GM12878 (cell line): Measurements from ENCODE around the gene PCLAF. TPM values are rescaled to one million over a fixed set of nuclear protein-coding genes. Genes with fewer than 3 reads are reported as not detected.

Experiments used
- ATAC-seq: fragments of 200-7000 bp; cut with Tn5 transposase; 3 replicates; pipeline ENCODE4 v1.9.1; 2020; ENCODE audit warnings: mild to moderate bottlenecking, moderate library complexity
- BruUV-seq: library from RNA; stranded (reverse); fragments of 400-500 nt; replicated peaks from 2 replicates; lab custom pipeline; 2021; lab: Mats Ljungman, UMichigan
- CTCF ChIA-PET: fragments of 300-600 bp; sonication (Branson Sonifier 250); formaldehyde crosslinking; extraction: SDS; loops from one replicate; lab custom pipeline; 2021; ENCODE audit warnings: inconsistent platforms; lab: Yijun Ruan, JAX
- POLR2A ChIA-PET: fragments of 350-600 bp; formaldehyde crosslinking; extraction: SDS; loops from one replicate; lab custom pipeline; 2021; ENCODE audit warnings: inconsistent platforms; lab: Charles Lee
- RAD21 ChIA-PET: fragments of 300-600 bp; sonication (Branson Sonifier 250); formaldehyde crosslinking; loops from one replicate; lab custom pipeline; 2023; ENCODE audit warnings: antibody characterized with exemption; ENCODE audit not compliant: unreplicated experiment; lab: Charles Lee
- SMC1A ChIA-PET: fragments of 300-600 bp; sonication (Branson Sonifier 250); formaldehyde crosslinking; loops from one replicate; lab custom pipeline; 2023; ENCODE audit not compliant: unreplicated experiment, uncharacterized antibody; lab: Charles Lee
- DNase-seq: peaks from one replicate; pipeline ENCODE4 v3.0.0-alpha.2; 2011; ENCODE audit warnings: low read depth, low spot score
- FAIRE-seq: peaks from 3 replicates; lab custom pipeline; 2011; peaks lifted over from hg19 to GRCh38; lab: Jason Lieb, UNC
- H2AFZ ChIP-seq: 2 replicates; pipeline ENCODE4 v1.6.0; 2011; ENCODE audit warnings: low read depth, low read length, control low read depth; ENCODE audit not compliant: control insufficient read depth
- H3K27ac ChIP-seq: 2 replicates; pipeline ENCODE4 v1.5.1; 2011; ENCODE audit warnings: control low read depth; ENCODE audit not compliant: control insufficient read depth, insufficient read depth
- H3K27me3 ChIP-seq, 2 experiments: replicated peaks in 1 of 2; 2 replicates each; pipeline versions ENCODE4 v1.6.0 to v1.6.1; 2011; ENCODE audit warnings: low read length in 1 of 2; ENCODE audit not compliant: control insufficient read depth in 2 of 2, insufficient read depth in 2 of 2
- H3K36me3 ChIP-seq, 2 experiments: 2 replicates each; pipeline ENCODE4 v1.5.1; 2011; ENCODE audit warnings: low read length in 1 of 2; ENCODE audit not compliant: control insufficient read depth in 2 of 2, insufficient read depth in 2 of 2
- H3K4me1 ChIP-seq: 2 replicates; pipeline ENCODE4 v1.6.1; 2011; ENCODE audit warnings: mild to moderate bottlenecking, low read length, moderate library complexity, mixed read lengths; ENCODE audit not compliant: control insufficient read depth, insufficient read depth
- H3K4me2 ChIP-seq: 2 replicates; pipeline ENCODE4 v1.6.0; 2011; ENCODE audit warnings: control low read depth; ENCODE audit not compliant: control insufficient read depth, insufficient read depth
- H3K4me3 ChIP-seq: fragments of 200-600 bp; sonication (generic); 2 replicates; pipeline ENCODE4 v1.5.1; 2016
- H3K79me2 ChIP-seq: 2 replicates; pipeline ENCODE4 v1.6.0; 2011; ENCODE audit warnings: low read length; ENCODE audit not compliant: control insufficient read depth, insufficient read depth
- H3K9ac ChIP-seq: 2 replicates; pipeline ENCODE4 v1.8.0; 2011; ENCODE audit warnings: low read length, control low read depth, mixed read lengths; ENCODE audit not compliant: control insufficient read depth, insufficient read depth
- H3K9me3 ChIP-seq: replicated peaks from 3 replicates; pipeline ENCODE4 v1.5.1; 2011; ENCODE audit warnings: mild to moderate bottlenecking, low read length; ENCODE audit not compliant: control insufficient read depth, insufficient read depth
- H4K20me1 ChIP-seq: 2 replicates; pipeline ENCODE4 v1.6.0; 2011; ENCODE audit not compliant: control insufficient read depth, insufficient read depth
- CBFB ChIP-seq: IDR thresholded peaks from 2 replicates; pipeline ENCODE4 v1.6.1; 2016; ENCODE audit warnings: antibody characterized with exemption, low read depth
- ESRRA ChIP-seq: IDR thresholded peaks from 2 replicates; pipeline ENCODE4 v1.6.1; 2012; ENCODE audit warnings: mild to moderate bottlenecking, low read length, improper control_type of control experiment
- GATAD2B ChIP-seq: fragments of 450-650 bp; conservative IDR thresholded peaks from 2 replicates; pipeline ENCODE4 v1.6.1; 2017; ENCODE audit warnings: low read depth, mild to moderate bottlenecking, moderate library complexity
- HDAC6 ChIP-seq: fragments of 200-600 bp; sonication (generic); IDR thresholded peaks from one replicate; pipeline ENCODE4 v1.8.0; 2017; ENCODE audit warnings: antibody characterized with exemption; ENCODE audit not compliant: unreplicated experiment
- HDGF ChIP-seq: fragments of 450-650 bp; IDR thresholded peaks from 2 replicates; pipeline ENCODE4 v1.6.1; 2016; ENCODE audit warnings: antibody characterized with exemption
- JUNB ChIP-seq: IDR thresholded peaks from 2 replicates; pipeline ENCODE4 v1.6.1; 2016; ENCODE audit warnings: antibody characterized with exemption, mild to moderate bottlenecking
- MEF2A ChIP-seq: IDR thresholded peaks from 2 replicates; pipeline ENCODE4 v1.6.1; 2011; ENCODE audit warnings: low read depth, mild to moderate bottlenecking, low read length, moderate library complexity; ENCODE audit not compliant: insufficient read depth
- MEF2B ChIP-seq: fragments of 450-650 bp; IDR thresholded peaks from 2 replicates; pipeline ENCODE4 v1.6.1; 2018; ENCODE audit warnings: mild to moderate bottlenecking, moderate library complexity; ENCODE audit not compliant: partially characterized antibody, poor library complexity, severe bottlenecking
- SIX5 ChIP-seq: IDR thresholded peaks from 2 replicates; pipeline ENCODE4 v1.6.1; 2011; ENCODE audit warnings: mild to moderate bottlenecking, low read depth, low read length, moderate library complexity; ENCODE audit not compliant: severe bottlenecking
- STAT1 ChIP-seq: fragments of 450-650 bp; conservative IDR thresholded peaks from 2 replicates; pipeline ENCODE4 v1.6.1; 2014; ENCODE audit warnings: antibody characterized with exemption, mild to moderate bottlenecking
- TCF3 ChIP-seq: IDR thresholded peaks from 2 replicates; pipeline ENCODE4 v1.6.1; 2012; ENCODE audit warnings: low read depth, mild to moderate bottlenecking, low read length, borderline replicate concordance; ENCODE audit not compliant: insufficient read depth
- ZNF24 ChIP-seq: fragments of 450-650 bp; IDR thresholded peaks from 2 replicates; pipeline ENCODE4 v1.6.1; 2017; ENCODE audit warnings: antibody characterized with exemption, mild to moderate bottlenecking
- ZNF274 ChIP-seq: IDR thresholded peaks from one replicate; pipeline ENCODE4 v1.8.0; 2011; ENCODE audit not compliant: insufficient read length, insufficient read depth
- ZSCAN29 ChIP-seq: fragments of 450-650 bp; IDR thresholded peaks from 2 replicates; pipeline ENCODE4 v1.6.1; 2017; ENCODE audit warnings: mild to moderate bottlenecking, moderate library complexity
- WGBS: methylation state at CpG from one replicate; pipeline ENCODE4 v1.1.6; 2016; ENCODE audit warnings: low lambda C conversion rate; ENCODE audit not compliant: insufficient replicate concordance, insufficient coverage; ENCODE audit errors: missing lambda C conversion rate; 5-methylcytosine and 5-hydroxymethylcytosine counted together
- in situ Hi-C: fragments of 300-500 bp; cut with MboI; formaldehyde crosslinking; loops from 9 replicates; pipeline ENCODE4 v1.14.3; 2018; ENCODE audit warnings: mixed read lengths
- intact Hi-C: fragments of 100-400 bp; cut with micrococcal nuclease; formaldehyde crosslinking; loops from one replicate; pipeline ENCODE4 v1.14.2; 2022; ENCODE audit not compliant: unreplicated experiment
- polyA plus RNA-seq, 11 experiments: library from polyadenylated mRNA; depleted of rRNA in 4 of 11; unstranded in 6 of 11; stranded (reverse) in 5 of 11; fragments of >200 nt; fragmentation: Nextera tagmentation in 4 of 11; fragmentation: Illumina TruSeq in 1 of 11; extraction: Ambion mirVana in 4 of 11; extraction: Trizol in 1 of 11; gene quantifications; 1 replicate in 1 of 11; 2 replicates in 10 of 11; pipeline versions ENCODE4 v1.2.1 to v1.2.3, GENCODE V29; 2011 to 2016; ENCODE audit warnings: inconsistent platforms in 2 of 11, missing spikeins in 2 of 11, low read depth in 1 of 11
- total RNA-seq, 4 experiments: library from RNA; depleted of rRNA in 3 of 4; stranded (reverse); fragments of >200 nt in 3 of 4; fragmentation: Illumina TruSeq in 1 of 4; extraction: Trizol in 1 of 4; gene quantifications; 2 replicates each; pipeline versions ENCODE4 v1.2.1 to v1.2.3, GENCODE V29; 2013 to 2021
- TF ChIP-seq, protein P1 (sequence below): fragments of 450-650 bp; IDR thresholded peaks from 2 replicates; pipeline ENCODE4 v1.6.1; 2017; ENCODE audit warnings: mild to moderate bottlenecking
- TF ChIP-seq, protein P2 (sequence below): fragments of 450-650 bp; IDR thresholded peaks from 2 replicates; pipeline ENCODE4 v1.6.1; 2017; ENCODE audit warnings: mild to moderate bottlenecking, moderate library complexity
- TF ChIP-seq, protein P3 (sequence below): IDR thresholded peaks from 2 replicates; pipeline ENCODE4 v1.6.1; 2011; ENCODE audit warnings: borderline replicate concordance, low read depth, mild to moderate bottlenecking, moderate library complexity, low read length; ENCODE audit not compliant: insufficient read depth, poor library complexity, severe bottlenecking

PCLAF gene
- total and polyA plus RNA-seq, 10 of the 15 experiments (the other 5 are each of a cell fraction or from before 2014, with no cell fraction given) = 79.0 to 627 (median 343) TPM

DNA sequence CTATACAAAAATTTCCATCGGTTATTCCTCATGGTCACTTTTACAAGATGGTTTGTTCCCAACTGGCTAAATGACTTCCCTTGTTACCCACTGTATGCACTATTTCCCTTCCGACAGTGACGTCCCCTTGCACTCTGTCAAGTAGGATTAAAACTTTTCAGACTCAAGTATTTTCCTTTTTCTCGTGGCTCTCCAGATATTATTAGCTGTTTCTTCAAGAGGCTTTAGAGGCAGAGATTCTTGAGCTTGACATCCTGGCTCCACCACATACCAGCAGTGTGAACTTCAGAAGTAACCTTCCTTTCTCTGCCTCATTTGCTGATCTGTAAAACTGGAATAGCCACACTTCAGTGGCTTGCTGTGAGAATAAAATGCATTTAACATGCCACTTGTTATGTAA lies 39.3 kb downstream of the PCLAF start (continued):
- no peak for TF ChIP-seq ZNF24
- no peak for TF ChIP-seq ZNF274

DNA sequence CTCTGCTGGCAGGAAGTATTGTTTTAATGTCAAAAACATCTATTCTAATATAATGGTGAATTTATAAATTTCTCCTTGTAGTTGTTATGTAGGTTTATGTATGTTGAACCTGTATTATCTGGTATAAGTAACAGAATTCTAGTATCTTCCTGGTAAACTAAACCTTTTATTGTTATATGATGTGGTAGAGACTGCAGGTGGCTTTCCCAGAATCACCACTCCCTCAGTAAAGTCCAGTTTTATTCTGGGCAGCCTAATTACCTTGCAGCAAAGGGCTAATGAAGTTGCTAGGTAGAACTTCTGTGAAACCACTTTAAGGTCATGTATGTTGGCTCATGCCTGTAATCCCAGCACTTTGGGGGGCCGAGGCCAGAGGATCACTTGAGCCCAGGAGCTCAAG lies 40.9 kb downstream of the PCLAF start:
- ChIA-PET SMC1A (no interaction called here), CTCF (interaction anchor here (0.6 kb wide), 1 partner anchor 450 kb away, joined by 3 read pairs; no protein-coding TSS in a partner anchor), POLR2A (no interaction called here), RAD21 (no interaction called here)
- Histone ChIP-seq H3K36me3 (no peaks in the 10 kb centered on the region; a peak in 3 of 4 replicates), H3K4me2 (no peak overlapping the region), H3K9ac (no peak overlapping the region), H4K20me1 (no peaks in the 10 kb centered on the region), H2AFZ (no peak overlapping the region), H3K27me3 (no peaks in the 10 kb centered on the region), H3K4me3 (no peak overlapping the region), H3K27ac (no peak overlapping the region), H3K79me2 (peaks cover 6% of the 10 kb centered on the region), H3K9me3 (no peaks in the 10 kb centered on the region), H3K4me1 (no peaks in the 10 kb centered on the region)
- in situ Hi-C loops = no loop called here
- DNase-seq (no peak), FAIRE-seq (no peak), ATAC-seq (no peak)
- no TSS peak for BruUV-seq
- intact Hi-C loops = no loop called here
- 100% methylated on average over 1 of the region's 1 CpG for WGBS
- no peak for TF ChIP-seq TCF3
- no peak for TF ChIP-seq ESRRA
- TF ChIP-seq SIX5 = no peak
- no peak for TF ChIP-seq MEF2A
- TF ChIP-seq HDAC6 = no peak
- TF ChIP-seq CBFB = no peak
- TF ChIP-seq, protein P1, sequence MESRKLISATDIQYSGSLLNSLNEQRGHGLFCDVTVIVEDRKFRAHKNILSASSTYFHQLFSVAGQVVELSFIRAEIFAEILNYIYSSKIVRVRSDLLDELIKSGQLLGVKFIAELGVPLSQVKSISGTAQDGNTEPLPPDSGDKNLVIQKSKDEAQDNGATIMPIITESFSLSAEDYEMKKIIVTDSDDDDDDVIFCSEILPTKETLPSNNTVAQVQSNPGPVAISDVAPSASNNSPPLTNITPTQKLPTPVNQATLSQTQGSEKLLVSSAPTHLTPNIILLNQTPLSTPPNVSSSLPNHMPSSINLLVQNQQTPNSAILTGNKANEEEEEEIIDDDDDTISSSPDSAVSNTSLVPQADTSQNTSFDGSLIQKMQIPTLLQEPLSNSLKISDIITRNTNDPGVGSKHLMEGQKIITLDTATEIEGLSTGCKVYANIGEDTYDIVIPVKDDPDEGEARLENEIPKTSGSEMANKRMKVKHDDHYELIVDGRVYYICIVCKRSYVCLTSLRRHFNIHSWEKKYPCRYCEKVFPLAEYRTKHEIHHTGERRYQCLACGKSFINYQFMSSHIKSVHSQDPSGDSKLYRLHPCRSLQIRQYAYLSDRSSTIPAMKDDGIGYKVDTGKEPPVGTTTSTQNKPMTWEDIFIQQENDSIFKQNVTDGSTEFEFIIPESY = no peak
- TF ChIP-seq, protein P2, sequence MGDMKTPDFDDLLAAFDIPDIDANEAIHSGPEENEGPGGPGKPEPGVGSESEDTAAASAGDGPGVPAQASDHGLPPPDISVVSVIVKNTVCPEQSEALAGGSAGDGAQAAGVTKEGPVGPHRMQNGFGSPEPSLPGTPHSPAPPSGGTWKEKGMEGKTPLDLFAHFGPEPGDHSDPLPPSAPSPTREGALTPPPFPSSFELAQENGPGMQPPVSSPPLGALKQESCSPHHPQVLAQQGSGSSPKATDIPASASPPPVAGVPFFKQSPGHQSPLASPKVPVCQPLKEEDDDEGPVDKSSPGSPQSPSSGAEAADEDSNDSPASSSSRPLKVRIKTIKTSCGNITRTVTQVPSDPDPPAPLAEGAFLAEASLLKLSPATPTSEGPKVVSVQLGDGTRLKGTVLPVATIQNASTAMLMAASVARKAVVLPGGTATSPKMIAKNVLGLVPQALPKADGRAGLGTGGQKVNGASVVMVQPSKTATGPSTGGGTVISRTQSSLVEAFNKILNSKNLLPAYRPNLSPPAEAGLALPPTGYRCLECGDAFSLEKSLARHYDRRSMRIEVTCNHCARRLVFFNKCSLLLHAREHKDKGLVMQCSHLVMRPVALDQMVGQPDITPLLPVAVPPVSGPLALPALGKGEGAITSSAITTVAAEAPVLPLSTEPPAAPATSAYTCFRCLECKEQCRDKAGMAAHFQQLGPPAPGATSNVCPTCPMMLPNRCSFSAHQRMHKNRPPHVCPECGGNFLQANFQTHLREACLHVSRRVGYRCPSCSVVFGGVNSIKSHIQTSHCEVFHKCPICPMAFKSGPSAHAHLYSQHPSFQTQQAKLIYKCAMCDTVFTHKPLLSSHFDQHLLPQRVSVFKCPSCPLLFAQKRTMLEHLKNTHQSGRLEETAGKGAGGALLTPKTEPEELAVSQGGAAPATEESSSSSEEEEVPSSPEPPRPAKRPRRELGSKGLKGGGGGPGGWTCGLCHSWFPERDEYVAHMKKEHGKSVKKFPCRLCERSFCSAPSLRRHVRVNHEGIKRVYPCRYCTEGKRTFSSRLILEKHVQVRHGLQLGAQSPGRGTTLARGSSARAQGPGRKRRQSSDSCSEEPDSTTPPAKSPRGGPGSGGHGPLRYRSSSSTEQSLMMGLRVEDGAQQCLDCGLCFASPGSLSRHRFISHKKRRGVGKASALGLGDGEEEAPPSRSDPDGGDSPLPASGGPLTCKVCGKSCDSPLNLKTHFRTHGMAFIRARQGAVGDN = no peak
- no peak for TF ChIP-seq JUNB
- TF ChIP-seq STAT1 = no peak
- TF ChIP-seq ZSCAN29 = no peak
- TF ChIP-seq, protein P3, sequence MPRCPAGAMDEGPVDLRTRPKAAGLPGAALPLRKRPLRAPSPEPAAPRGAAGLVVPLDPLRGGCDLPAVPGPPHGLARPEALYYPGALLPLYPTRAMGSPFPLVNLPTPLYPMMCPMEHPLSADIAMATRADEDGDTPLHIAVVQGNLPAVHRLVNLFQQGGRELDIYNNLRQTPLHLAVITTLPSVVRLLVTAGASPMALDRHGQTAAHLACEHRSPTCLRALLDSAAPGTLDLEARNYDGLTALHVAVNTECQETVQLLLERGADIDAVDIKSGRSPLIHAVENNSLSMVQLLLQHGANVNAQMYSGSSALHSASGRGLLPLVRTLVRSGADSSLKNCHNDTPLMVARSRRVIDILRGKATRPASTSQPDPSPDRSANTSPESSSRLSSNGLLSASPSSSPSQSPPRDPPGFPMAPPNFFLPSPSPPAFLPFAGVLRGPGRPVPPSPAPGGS = no peak
- TF ChIP-seq GATAD2B = no peak
- TF ChIP-seq MEF2B = no peak
- no peak for TF ChIP-seq HDGF
